Activated CD4-positive, alpha-beta T cell treated with anti-CD3 and anti-CD28 coated beads for 4 hours (primary cell): ENCODE data around the gene MAGI1.

ENCODE experiments used
- DNase-seq, 2 donors: peaks; one replicate each; pipeline ENCODE4 v3.0.0-alpha.2; 2020

Gene MAGI1

DNA sequence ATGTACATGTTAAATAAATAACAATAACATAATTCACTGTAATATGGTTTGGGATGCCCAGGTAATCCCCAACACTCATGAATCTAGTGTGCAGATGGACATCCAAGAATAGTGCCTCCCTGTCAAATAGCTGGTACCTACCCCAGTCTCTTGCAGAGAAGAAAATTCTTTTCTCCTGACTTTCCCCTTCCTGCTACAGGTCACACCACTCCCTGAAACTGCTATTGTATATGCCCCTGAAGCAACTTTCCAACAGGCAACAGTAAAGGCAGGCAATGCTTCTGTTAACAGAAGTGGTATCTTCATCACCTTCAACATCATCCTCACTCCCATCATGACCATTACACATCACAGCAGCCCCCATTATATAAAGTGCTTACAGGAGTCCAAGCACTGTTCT is 431.6 kb downstream of the MAGI1 start:
- no peak for DNase-seq

DNA sequence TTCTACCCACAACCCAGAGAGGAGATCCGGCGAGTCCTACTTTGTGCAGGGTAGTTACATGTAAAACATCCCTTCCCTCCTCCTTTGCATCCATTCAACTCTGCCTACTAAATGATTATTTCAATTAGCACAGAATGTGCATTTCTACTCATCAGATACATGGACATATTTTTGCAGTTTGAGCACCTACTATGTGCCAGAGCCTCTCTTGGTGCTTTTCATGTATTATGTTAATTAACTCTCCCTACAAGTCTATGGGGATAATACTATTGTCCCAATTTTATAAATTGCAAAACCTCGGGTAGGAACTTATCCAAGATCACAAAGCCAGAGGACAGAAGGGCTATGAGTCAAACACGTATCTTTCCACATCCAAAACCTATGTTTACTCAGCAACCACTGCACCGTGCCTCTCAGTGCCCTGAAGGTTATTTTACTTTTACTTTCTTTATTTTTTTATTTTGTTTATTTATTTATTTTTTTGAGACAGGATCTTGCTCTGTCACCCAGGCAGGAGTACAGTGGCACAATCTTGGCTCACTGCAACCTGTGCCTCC is 432.8 kb downstream of the MAGI1 start:
- no peak for DNase-seq

DNA sequence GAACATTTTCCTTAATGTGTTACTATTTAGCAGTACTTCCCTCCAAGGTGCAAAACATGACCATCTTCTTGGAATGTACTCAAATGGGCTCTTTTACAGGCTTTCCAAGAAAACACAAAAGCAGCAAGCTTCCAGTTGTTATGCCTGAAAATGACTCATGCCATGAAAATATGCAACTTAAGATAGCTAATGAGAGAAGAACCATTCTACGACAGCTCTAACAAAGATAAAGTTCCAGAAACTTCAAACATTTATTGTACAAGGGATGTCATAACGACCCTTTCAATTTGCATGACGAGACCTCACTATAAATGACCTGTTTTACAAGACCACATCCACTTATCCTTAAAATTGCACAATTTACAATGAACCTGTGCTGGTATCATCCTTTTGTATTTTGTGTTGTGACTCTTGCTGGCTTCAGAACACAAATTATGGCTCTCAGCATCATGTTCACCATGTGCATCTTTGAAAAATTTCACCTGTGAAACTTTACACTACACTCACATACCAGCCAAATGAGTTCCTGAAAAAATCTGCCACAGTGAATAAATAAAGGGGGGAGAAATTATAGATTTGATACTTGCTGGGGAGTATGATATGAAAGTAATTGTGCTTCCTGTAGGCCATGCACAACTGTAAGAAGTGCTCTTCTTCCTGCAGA is 433.7 kb downstream of the MAGI1 start:
- DNase-seq: no peak

DNA sequence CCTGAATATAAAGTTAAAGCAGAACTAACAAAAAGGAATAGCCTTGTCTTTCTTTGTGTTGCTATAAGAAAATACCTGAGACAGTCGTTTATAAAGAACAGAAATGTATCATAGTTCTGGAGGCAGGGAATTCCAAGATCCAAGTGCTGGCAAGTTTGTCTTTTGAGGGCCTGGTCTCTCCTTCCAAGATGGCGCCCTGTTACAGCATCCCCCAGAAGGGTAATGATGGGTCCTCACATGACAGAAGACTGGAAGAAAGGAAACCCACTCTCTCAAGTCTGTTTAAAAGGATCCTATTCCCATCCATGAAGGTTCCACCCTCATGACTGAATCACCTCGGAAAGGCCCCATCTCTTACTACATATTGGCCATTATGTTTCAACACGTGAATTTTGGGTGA is 435.1 kb downstream of the MAGI1 start:
- no peak for DNase-seq

DNA sequence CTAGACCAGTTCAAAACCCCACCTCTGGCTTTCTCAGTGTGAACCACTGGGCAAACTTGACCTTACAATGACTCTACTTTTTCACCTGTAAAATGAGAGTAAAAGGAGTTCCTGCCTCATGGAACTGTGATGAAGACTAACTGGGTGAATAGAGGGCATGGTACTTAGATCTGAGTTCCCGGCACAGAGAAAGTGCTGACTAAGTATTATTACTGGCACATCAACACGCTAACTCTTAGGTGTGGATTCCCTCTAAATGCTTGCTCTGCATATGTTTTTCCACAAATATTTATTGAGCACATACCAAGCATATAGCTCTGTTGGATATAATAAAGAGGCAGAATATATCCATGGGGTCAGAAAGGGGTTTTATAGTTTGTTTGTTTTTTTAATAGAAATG is 437.8 kb downstream of the MAGI1 start:
- no peak for DNase-seq

DNA sequence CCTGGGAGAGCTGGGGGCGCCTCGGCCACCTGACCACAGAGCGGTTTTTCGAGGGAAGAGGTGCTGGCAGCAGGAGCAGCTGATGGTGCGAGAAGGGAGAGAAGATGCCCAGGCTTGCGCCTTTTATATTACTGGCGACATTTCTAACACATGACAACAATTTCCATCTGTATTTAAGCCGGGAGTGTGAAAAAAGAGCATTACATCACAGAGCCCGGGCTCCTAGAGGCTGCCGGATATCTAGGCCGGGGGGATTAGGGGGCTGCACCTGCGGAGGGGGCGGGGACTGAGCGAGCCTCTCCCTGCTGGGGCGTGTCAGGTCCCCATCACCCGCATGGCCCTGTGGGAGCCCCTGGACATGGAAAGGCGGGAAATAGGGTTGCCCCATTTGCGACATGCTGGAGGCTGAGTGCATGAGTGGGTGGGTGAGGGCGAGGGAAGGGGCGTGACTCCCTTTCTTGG is 440.7 kb downstream of the MAGI1 start:
- no peak for DNase-seq

DNA sequence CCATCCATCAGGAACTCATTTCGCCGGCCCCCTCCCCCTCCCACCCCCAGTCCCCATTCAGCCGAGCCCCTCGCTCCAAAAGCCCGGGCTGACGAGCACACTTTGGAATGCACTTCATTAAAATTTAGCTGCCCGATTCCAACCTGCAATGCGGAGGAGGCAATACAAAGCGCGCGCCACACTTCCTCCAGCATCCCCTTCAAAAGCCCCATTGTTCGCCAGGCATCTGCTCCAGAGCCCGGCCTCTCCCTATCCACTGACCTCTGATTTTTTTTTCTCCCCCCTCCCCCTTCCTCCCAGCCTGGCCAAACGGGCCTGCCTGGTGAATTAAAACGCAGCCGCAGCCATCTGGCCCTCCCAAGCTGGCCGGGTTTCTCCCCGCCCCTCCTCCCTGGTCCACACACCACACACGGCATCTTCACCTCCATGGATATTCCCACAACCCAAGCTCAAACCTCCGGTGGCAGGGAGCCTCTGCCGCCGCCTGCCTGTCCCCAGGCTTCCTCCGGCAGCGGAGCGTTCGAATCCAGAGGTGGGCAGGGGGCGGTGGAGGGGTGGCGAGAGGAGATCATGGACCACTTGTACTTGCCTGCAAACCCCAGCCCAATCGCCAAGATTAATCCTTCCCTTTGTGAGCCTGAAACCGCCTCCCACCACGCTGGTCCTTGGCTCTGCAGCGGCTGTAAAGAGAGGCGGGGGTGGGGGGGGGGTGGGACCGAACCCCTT is 441.3 kb downstream of the MAGI1 start:
- no peak for DNase-seq

DNA sequence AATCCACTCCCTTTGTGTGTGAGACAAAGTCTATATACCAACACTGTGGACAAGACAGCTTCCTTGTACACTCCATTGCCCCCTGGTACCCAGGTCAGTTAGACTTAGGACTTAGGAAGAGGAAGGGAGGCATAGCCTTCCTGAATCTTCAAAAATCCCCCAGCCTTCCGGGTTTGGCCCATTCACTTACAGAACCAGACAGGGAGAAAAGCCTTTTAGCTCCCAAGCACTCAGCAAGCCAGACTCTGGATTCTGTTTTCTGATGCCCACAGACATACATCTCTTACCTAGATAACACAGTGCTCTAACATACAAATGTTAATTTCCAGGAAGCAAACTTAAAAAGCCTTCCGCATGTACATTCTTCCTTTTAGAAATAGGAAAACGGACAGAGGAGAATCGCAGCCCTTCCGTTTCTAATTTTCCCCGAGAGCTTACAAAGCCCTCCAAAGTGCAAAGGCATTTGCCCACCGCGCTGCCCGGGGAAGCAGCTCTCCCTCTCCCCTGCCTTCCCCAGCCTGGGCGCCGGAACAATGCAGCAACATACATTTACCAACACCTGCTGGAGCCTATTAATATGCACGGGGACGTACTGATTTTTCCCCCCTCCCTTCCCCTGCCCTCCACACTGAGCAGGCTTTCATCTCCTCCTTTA is 442.0 kb downstream of the MAGI1 start:
- DNase-seq: no peak

DNA sequence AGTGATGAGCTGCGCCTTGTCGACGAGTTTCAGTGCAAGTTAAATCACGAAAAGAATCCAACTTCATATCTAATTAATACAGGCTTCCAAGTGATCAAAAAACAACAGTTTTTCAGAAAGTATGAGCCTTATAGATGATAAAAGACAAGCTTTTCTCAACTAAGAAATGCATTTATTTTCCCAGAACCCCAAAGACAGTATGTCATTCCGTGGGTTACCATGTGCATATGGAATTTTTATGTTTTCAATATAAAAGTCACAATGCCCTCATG is 442.8 kb downstream of the MAGI1 start:
- DNase-seq: no peak

DNA sequence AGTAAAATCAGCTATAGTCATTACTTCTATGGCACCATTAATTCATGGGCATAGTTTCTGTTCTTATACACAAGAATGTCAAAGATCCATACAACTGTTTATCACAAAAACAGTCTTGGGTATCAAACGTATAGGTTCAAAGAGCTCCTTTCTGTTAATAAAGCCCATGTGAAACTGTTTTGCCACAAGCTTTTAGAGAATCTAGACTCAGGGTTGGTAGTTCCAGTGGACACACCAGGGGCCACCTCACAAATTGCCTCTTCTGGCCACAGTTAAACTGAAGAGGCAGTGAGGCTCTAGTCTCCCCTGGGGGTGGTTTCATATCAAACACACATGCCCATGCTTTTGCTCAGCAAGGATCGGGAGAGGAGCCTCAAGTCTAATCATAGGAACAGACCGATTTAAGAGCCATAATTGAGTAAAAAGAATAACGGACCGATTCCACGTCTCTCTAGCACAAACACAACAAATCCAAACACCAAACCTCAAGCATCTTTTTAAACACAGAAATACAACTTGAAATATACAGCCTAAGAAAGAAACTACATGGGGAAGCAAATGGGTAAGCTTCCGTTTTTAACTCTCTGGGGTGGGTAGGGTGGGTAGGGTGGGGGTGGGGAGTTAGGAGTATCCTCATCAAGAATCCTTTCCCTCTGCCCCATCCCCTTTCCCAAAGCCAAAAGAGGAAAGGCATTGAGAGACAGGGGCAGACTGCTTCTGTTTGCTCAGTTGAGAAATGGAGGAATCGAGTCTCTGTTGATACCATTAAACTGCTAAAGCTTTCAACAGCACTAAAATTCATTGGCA is 443.3 kb downstream of the MAGI1 start:
- no peak for DNase-seq

DNA sequence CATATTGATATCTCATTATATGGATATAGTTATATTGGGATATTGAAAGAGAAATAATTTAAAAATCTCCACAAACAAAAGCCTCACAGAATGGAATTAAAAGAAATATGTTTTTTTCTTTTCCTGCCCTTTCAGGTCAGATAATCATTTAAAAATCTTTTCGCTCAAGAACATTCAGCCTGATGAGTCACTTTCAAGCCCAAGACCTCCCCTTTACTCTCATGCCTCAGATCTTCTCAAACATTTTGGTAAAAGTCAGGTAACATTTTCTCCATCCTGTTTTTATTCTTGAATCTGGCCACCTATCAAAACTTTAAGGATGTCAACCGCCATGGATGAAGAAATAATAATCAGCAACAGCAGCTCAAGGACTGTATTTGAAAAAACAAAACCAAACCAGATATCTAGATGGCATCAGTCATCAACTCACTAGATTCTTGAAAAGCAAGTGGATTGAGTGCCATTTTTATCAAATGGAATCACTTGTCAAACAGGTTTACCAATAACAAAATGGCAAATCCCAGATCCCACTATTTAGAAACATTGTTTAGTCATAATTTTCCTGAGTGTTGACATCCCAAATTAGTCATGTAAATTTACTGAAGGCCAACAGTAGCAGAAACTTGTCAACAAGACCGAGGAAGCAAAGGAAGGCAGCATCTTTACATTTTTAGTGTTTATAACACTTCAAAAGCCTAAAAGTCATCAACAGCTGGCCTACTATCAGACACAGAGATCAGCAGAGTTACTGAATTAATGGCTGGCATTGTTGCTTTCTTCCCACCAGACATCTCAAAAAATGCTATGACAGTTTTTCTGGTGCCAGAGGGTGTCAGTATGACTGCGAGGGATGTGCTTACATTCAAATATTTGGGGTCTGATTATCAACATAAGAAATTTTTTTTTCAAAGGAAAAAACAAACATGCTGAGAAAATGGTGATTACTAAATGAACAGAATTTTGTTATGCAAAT is 444.7 kb downstream of the MAGI1 start:
- DNase-seq: no peak

DNA sequence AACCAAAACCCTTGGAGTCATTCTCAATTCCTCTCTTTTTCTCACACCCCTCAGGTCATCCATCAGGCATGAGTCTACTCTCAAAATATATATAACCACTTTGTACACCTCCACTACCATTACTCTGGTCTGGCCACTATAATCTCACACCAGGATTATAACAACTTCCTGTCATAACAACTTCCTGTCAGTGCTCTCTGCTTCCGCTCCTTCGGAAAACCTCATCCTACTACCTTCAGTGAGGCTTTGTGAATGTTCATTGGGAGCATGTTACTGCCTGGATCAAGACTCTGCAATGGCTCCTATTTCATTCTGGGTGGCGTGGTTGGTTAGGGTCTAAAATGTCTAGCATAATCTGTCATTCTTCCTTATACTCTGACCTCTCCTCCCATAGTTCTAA is 447.4 kb downstream of the MAGI1 start:
- no peak for DNase-seq

DNA sequence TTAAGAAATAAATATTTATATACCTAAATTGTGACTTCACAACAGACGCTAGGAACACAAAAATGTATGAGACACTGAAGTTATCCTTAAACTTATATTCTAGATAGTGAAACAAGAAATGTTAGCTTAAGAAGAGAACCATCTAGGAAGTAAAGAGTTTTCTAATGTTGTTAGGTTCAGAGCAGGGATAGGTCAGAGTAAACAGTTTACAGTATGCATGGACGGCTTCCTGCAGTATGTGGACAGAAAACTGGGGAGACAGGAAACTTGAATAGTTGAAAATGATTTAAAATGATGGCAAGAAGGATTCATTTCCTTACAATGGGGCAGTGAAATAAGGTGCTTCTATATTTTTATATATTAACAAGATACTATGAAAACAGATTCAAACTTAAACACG is 449.8 kb downstream of the MAGI1 start:
- DNase-seq: no peak

DNA sequence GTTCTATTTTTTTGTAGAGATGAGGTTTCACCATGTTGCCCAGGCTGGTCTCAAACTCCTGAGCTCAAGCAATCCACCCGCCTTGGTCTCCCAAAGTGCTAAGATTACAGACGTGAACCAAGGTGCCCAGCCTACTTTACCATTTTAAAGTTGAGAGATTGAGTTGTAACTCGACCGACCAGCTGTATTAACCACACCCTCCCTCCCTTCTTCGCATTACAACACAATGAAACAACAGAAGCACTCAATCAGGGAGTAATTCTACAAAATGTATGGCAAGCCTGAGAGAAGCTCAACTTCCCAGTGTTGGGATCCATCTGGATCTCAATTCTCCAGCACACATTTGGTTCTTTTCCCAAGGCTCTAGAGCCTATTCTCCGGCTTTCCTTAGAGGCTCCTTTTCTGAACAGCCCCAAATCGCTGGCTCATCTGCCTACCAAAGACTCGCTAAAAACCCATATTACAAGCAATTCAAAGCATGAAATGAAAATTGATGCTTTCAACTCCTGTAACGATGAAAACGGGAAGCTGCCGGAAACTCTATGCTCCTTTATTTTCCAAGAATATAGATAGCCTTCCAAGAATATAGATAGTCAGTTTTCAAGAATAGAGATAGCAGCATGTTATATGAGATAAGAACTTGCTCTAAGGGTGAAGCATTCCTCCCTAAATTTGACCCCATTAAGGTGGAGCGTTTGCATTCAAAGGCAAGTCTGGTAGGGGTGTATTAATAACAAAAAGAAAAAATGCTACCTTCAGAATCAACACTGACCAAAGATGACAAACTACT is 450.9 kb downstream of the MAGI1 start:
- DNase-seq: no peak

DNA sequence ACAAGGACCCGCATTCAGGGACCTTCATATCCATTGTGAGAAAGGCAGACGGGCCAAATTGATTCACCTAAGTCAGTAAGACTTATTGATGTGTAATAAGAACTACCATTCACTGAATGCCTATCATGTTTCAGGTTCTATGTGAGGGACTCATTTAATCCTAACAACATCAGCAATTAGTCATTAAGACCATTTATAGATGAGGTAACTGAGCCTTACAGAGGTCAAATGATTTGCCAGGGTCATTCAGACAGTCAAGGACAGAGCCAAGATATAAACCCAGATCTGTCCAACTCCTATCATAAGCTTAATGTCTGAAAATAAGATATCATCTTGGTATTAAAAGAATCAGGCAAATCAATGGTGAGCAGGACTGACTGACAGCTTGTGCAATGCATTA is 453.8 kb downstream of the MAGI1 start:
- DNase-seq: no peak

DNA sequence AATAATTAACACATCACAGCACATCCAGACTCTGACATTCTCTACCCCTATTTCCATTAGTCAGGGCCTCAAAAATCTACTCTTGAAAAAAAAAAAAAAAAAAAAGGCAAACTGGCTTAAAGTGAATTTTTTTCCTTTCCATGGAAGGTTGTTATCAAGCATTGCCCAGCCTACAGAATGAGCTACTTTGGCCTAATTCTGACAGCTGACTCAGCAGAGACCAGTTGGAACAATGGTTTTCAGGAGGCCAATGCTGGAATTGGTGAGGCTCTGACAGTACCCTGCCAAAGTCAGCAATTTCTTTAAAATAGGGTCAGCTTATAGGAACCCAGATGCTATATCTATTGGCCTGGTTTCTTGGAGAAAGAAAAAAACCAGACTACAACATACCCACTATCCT is 454.7 kb downstream of the MAGI1 start:
- no peak for DNase-seq

DNA sequence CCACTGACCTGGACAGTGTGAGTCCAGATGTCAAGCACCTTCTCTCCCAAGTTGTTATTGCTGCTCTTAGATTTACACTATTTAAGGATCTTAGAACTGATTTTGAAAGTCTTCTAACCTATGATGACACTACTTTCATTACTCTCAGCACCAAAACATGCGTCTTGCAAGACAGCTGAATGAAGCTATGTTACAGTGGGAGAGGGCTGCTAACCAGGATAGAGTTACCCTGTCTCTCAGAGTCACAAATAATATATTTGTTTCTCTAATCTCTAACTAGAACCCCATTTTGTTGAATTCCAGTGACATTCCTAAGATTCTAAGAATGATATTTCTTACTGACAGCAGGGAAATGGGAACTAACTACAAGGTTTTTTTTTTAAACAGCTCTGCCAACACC is 455.5 kb downstream of the MAGI1 start:
- DNase-seq: no peak

DNA sequence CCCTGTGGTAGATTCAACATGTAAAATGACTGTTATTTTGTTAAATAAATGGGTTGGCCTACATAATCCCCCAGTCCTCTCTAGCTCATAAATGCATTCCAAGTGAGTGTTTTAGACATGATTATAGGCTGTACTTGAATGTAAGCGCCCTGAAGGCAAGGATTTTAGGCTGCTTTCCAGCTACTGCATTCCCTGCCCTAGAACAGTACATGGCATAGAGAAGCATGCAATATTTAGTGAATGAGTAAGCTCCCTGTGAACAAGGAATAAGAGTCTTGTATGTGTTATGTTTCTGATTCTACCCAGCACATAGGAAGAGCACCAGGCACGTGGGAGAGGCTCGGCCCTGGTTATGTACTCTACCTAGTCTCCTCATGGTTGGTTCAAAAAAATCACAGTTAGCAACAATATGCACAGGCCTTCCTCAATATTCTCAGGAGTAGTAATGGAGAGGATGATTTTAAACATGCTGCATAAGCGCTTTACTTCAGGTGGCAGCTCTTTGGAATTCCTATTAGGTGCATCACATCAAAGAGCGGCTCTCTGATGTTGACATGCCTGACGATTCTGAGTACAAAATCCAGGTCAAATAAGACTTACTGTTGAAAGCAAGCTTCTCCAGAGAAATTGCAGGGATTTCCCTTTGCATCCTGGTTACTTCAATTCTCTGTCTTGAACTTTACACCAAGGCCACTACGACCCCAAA is 456.6 kb downstream of the MAGI1 start:
- DNase-seq: no peak

DNA sequence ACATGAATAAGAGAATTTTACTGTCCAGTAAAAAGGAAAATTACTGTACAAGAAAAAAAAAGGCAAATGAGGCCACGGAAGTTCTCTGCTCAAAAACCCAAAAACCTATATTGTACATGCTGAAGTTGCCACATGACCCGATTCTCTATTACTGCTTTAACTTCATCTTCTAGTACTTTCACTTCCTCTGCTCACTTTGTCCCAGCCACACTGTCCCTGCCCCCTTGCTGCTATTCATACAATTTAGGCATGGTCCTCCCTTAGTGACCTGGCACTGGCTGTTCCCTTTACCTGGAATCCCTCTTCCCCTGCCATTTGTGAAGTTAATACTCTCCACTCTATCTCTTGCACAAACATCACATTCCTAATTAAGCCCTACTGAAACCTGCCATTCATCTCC is 457.4 kb downstream of the MAGI1 start:
- no peak for DNase-seq

DNA sequence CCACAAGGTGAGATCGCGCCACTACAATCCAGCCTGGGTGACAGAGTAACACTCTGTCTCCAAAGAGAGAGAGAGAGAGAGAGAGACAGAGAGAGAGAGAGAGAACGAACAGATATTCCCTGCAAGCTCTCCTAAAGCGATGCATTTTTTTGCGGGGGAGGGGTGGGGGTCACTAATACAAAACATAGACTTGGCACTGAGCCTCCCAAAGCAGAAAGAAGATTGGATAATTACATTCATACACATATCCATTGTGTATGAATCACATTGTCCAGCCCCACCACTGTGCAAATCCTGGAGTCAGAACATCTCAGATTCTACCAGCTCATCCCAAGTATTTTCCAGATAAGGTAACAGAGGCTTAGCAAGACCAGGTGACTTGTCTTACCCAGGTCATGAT is 459.9 kb downstream of the MAGI1 start:
- DNase-seq: no peak
